Measurements from ENCODE around the gene THEMIS2.

DNA sequence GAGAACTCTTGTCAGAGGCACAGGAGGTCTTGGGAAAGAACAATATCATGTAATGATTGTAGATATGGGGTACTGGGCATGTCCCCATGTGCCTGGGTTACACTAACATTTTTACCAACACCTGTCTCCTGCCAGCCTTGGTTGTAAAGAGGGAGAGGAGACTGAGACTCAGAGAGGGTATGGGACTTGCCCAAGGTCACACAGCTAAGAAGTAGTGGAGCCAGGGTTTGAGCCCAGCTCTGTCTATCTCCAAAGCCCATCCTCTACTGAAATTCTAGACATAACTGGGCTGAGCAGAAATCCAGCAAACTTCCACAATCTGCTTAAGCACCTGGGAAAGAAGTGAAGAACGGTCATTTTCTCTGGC is 2.6 kb upstream of the THEMIS2 start:
- TF ChIP-seq, protein P1, sequence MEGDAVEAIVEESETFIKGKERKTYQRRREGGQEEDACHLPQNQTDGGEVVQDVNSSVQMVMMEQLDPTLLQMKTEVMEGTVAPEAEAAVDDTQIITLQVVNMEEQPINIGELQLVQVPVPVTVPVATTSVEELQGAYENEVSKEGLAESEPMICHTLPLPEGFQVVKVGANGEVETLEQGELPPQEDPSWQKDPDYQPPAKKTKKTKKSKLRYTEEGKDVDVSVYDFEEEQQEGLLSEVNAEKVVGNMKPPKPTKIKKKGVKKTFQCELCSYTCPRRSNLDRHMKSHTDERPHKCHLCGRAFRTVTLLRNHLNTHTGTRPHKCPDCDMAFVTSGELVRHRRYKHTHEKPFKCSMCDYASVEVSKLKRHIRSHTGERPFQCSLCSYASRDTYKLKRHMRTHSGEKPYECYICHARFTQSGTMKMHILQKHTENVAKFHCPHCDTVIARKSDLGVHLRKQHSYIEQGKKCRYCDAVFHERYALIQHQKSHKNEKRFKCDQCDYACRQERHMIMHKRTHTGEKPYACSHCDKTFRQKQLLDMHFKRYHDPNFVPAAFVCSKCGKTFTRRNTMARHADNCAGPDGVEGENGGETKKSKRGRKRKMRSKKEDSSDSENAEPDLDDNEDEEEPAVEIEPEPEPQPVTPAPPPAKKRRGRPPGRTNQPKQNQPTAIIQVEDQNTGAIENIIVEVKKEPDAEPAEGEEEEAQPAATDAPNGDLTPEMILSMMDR (IDR thresholded peaks at IDR 0.05), result no peak
- TF ChIP-seq EP300 (IDR thresholded peaks at IDR 0.05), result no peak
- TF ChIP-seq POLR2A (IDR thresholded peaks at IDR 0.05), result no peak
